GM04504 (cell line): ENCODE measurements around the gene JMJD8.

Experiments
- DNase-seq: peaks from one replicate; pipeline ENCODE4 v3.0.0-alpha.2; 2012; ENCODE audit warnings: low read depth

JMJD8 gene, protein sequence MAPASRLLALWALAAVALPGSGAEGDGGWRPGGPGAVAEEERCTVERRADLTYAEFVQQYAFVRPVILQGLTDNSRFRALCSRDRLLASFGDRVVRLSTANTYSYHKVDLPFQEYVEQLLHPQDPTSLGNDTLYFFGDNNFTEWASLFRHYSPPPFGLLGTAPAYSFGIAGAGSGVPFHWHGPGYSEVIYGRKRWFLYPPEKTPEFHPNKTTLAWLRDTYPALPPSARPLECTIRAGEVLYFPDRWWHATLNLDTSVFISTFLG

DNA sequence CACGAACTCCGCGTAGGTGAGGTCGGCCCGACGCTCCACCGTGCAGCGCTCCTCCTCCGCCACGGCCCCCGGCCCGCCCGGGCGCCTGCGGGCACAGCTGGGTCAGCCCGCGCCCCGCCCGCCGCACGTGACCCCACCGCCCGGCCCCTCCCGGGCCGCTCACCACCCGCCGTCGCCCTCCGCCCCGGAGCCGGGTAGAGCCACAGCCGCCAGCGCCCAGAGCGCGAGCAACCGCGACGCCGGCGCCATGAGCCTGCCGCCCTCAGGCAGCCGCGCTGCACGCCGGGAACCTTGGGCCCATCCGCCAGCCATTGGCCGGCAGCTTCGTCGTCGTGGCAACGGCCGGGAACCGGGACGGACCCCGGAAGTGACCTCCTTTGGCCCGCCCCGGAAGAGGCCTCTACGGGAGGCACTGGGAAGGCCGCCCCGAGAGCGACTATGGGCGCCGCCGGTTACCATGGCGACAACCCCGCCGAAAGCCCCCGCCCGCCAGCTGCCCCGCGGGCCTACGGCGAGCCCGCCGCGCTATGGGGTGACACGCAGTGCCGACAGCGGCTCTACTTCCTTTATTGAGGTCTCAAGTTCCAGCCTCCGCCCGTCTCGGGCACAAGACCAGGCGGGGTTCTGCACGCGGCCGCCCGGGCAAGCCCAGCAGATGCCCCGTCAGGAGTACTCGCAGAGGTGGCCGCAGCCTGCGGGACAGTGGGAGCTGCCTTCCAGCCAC is at the start of gene JMJD8:
JMJD8 (minus strand) TSS at position 264 of the 724 bp plus-strand sequence; CDS start at position 249, 15 bp downstream.
- DNase-seq: peak; percentile 87

DNA sequence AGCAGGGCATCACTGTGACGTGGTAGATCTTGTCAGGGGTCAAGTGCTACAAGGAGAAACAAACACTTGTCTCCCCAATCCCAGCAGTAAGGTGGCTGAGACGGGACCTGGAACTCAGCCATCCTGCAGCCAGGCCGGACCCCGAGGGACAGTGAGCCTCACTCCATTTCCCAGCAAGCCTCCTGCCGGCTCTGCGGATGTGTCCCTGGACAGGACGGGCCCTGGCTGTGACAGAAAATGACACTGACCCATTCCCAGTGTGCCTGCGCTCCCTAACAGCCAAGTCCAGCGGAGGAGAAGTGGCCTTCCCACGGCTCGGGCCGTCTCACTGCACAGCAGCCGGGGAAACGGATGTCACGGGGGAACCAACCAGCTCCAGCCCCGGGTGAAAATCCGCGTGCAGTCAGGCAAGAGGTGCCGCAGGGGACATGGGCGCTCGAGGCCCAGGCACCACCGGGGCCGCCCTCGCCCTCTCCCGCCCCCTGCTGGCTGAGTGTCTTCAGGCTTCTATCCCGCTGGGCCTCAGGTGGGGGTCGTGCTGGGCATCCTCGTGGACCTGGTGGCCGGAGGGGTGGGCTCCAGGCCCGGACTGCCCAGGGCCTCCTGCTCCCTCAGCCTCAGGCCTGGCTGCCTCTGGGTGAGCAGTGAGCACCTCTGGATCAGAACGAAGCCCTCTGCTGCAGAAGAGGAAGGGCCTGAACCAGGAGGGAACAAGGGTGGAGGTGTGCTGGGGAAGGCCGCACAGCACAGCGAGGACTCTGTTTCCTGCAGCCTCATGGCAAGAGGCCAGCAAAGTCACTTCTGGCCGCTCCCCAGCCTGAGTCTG is 49.5 kb upstream of the JMJD8 start:
- no peak for DNase-seq

DNA sequence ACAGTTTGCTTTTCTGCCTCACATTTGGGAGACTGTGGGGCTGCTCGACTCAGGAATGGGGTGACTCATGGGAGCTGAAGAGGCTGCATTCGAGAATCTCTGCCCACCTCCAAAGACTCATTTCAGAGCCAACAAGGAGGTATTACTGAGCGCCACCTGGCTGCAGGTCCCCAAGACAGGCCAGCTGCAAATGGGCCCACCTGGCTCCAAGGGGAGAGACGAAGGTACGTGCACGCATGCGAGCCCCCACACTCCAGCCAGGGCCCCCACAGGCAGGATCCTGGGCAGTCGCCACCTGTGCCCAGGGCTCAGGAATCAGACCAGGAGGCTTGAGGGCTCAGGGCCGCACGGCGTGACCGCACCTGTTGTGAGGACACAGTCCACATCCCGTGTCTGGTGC is 48.8 kb upstream of the JMJD8 start:
- DNase-seq: no peak

DNA sequence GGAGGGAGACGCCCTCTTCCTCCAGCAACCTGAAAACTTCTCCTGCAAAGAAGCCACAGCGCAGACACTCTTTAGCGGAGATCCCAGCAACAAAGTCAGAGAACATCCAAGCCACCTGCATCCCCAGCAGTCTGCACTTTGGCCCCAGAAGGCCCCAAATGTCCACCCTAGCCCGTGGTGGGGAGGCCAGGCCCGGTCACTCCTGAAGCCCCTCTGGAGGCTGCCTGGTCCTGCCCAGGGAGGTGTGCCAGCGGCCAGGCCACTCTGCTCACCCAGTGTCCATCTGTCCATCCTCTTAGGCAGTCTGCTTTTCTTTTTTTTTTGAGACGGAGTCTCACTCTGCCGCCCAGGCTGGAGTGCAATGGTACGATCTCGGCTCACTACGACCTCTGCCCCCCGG is 48.2 kb upstream of the JMJD8 start:
- no peak for DNase-seq

DNA sequence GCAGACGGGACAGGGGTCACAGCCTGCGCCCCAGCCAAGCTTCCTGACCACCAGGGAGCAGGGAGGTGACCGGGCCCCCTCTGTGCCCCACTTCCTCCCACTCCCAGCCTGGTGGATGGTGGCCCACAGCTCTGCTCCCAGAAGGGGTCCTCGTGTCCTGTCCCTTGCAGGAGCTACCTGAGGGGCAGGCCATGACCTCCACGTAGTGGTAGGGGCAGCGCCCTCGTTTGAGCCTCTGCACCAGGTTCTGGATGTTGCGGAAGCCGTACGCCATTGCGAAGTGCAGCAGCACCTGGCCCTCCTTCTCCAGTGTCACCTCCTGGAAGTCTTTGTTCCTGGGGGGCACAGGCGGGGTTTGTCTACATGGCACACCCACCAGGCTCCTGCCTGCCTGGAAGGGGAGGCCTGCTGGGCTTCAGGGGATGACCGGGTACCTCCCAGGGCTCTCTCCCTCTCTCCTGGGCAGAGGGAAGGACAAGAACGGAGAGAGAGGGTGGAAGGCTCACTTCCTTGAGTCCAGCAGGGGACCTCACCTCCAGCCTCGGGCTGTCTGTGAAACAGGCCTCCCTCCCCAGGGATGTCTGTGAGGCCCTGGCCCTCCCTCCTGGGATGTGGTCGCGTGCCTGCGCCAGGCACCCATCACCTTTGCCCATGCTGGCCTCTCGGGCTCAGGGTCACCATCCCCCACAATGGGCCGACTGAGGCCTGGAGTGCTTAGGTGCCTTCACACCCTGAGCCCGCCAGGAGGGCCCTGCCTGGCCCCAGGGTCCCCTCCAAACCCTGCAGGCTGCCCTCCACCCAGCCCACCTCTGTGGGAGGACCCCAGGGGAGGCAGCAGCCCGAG is 46.8 kb upstream of the JMJD8 start:
- DNase-seq: no peak

DNA sequence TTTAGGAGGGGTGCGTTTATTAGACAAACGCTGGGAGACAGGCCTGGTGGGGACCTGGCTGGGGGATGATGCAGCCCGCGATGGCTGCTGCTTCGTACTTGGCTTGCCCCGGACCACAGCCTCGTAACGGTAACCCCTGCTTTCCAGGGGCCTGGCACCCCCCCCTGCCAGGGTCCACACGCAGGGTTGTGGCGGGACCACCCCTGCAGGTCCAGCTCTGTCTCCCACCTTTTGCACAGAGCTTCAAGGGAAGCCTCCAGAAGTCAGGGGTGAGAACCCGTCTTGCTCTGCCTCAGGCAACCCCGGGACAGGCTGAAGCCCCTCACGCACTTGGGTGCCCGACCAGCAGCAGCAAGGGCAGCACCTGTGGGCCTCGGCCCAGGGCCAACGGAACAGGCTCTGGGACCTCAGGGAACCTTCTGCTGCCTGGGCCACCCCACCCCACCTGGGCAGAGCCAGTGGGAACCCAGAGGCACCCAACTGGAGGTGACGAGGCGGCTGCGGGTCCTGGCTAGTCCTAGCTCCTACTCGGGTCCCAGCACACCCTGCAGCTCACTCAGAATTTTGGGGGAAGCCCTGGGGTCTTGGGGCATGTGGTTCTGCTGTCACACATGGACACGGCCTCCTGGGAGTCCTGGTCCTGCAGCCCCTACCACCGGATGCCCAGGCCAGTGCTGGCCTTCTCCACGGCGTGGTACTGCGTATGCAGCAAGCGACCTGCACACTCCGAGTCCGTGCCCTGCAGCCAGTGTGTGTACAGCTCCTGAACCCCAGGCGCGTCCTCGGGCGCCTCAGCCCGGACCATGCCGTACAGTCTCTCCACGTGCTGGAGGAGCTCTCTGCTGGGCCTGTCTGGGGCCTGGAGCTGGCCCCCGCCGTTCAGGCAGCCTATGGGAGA is 45.9 kb upstream of the JMJD8 start:
- no peak for DNase-seq

DNA sequence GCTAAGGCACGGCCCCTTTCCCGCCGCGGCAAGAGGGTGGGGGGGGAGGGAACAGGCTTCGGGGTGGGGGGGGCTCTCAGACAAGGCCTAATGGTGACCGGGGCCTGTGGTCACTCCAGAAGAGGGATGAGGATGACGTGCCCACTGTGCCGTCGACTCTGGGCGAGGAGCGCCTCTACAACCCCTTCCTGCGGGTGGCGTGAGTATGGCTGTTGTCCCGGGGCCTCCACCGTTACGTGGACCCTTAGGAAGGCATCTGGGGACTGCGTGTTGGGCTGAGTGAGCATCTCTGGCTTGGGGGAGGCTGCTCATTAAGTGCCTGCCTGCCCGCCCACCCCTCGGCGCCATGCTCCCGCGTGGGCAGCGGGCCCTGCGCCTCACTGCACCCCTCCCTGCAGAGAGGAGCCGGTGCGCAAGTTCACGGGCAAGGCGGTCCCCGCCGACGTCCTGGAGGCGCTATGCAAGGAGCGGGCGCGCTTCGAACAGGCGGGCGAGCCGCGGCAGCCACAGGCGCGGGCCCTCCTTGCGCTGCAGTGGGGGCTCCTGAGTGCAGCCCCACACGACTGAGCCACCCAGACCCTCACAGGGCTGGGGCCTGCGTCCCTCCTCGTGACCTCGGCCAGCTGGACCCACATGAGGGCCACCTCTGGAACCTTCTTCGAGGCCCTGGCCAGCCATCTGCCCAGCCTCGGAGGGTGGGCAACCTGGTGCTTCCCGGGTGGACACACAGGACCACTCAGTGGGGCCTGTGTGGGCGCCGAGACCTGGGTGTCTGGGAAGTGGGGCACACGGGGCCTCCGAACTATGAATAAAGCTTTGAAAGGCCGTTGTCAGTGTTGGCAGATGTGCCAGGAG is 45.0 kb upstream of the JMJD8 start:
- DNase-seq: no peak

DNA sequence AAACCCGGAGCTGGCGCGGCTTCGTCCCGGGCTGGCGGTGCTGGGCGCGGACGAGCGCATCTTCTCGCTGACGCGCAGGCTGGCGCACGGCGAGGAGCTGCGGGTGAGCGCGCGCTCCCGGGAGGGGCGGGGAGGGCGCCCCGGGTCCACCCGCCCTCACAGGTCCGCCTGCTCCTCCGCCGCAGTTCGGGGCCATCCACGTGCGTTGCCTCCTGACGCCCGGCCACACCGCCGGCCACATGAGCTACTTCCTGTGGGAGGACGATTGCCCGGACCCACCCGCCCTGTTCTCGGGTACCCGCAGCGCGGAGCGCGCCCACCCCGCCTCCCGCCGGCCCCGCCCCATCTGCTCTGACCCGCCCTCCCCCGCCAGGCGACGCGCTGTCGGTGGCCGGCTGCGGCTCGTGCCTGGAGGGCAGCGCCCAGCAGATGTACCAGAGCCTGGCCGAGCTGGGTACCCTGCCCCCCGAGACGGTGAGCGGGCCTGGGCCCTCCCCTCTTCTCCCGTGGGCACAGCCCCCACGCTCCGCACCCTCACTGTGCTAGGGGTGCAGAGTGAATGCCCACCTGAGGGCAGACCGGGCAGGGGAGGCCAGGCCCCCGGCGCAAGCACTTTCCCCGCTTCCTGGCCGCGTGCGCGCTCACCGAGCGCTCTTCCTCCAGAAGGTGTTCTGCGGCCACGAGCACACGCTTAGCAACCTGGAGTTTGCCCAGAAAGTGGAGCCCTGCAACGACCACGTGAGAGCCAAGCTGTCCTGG is 44.2 kb upstream of the JMJD8 start:
- no peak for DNase-seq

DNA sequence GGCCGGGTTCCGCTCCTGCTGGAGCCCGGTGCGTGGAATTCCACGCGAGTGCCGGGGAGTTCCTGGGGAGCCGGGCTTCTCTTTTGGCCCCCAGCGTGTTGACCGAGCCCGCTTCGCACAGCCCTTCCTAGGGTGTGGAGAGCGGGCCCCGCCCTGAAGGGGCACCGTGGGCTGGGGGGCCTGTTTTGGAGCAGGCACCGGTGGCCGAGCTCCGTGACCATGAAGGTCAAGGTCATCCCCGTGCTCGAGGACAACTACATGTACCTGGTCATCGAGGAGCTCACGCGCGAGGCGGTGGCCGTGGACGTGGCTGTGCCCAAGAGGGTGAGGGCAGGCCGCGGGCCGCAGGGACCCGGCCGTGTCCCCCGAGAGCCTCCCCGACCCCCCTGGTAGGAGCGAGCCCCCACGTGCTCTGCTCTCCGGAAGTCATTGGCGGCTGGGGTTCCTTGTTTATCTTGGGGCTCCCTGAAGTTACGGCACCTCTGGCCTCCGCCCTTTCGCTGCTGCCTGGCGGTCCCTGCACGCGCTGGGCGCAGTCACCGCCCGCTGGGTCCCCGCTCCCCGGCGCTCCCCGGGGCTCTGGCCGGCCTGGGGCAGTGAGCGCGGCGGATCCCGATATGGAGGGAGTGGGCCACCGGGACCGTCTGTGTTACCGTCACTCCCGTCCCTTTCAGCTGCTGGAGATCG is 43.3 kb upstream of the JMJD8 start:
- no peak for DNase-seq

DNA sequence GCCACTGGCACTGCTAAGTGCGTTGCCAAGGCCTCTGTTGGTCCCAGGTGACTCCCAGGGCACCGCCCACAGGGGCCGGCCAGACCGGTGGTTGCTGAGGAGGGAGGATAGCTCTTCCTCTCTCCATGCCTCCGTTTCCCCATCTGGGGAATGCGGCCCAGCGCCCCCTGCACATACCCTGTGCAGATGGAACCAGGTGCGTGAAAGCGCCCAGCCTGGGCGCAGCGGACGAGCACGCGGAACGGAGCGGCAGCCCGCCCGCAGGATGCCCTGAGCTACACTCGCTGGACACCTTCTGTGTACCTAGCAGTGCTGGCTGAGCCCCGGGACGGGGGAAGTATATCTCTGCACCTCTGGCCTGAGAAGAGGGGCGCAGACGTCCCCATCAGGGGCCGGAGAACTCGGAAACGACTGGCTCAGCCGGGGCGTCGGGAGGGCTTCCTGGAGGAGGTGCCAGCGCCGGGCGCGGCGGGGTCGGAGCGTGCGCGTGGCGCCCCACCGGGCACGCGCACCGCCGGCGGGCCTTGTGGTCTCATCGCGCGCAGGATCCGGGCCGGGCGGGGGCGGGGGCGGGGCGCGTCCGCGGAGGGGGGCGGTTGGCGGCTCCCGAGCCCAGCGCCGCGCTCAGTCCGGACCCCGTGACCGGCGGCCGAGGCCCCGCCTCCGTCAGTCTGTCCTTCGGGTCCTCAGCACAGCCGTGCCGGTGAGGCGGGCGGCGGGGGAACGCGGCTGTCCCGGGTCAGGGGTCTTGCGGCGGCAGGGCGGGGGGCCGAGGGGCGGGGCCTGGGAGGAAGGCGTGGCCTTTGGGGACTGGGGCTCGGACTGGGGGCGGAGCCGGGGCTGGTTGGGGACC is 42.5 kb upstream of the JMJD8 start, which contains the start of the genes CCDC78 and HAGHL:
CCDC78 (minus strand) TSS at position 6 of the 853 bp plus-strand sequence. CDS start 76 bp downstream, outside the sequence.
HAGHL (plus strand) TSS at position 669 of the 853 bp plus-strand sequence. CDS start 404 bp downstream, outside the sequence.
- DNase-seq: no peak

DNA sequence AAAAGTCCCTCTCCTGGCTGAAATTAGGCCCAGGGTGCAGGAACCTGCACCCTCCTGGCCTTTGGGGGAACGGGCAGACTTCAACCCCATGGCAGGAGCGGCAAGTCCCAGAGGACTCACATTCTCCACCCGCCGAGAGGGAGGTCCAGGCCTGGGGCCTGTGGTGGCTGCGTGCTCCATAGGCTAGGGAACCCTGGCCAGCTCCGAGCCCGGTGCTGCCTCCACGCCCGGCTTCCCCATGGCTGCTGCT is 42.0 kb upstream of the JMJD8 start:
- DNase-seq: no peak

DNA sequence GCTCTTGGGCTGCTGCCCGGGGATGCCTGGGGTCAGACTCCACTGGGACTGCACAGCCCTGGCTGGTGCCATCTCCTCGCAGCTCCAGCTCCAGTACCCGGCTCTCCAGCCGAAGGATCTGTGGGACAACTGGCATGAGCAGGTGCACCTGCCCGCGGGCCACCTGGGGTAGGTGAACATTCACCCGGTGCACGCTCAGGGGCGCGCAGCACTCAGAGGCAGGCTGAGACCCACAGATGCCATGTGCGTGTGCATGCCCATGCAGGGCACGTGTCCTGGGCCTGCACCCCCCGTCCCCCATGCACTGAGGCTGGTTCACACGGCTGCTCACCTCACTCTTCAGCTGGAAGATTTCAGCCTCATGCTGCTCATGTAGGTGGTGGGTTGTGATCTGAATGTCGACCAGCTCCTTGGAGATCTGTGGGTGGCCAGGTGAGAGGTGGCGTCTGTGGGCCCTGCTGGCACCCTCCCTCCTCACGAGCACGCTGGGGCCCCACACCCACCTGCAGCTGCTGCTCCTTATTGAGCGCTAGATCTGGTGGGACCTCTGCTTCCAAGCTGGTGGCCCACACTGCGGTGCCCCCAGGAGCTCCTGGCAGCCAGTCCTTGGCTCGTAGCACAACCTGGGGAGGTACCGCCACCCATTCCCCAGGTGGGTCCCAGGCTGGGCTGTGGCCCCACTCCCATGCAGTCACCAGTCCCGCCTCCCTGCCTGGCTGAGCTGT is 41.5 kb upstream of the JMJD8 start:
- DNase-seq: no peak

DNA sequence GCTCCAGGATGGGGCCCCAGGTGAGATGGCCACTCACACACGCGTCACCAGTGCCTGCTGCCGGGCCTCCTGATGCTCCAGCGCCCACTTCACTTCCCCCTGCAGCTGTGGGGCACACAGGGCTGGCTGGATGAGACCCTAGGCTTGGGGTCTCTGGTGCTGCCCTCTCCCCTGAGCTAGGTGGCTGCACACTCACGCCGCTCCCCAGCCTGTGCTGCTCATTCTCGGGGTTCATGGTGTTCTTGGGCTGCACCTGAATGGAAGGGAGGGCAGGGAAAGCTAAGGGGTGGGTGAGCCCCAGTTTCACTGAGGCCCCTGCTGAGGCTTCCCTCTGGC is 40.9 kb upstream of the JMJD8 start:
- no peak for DNase-seq

DNA sequence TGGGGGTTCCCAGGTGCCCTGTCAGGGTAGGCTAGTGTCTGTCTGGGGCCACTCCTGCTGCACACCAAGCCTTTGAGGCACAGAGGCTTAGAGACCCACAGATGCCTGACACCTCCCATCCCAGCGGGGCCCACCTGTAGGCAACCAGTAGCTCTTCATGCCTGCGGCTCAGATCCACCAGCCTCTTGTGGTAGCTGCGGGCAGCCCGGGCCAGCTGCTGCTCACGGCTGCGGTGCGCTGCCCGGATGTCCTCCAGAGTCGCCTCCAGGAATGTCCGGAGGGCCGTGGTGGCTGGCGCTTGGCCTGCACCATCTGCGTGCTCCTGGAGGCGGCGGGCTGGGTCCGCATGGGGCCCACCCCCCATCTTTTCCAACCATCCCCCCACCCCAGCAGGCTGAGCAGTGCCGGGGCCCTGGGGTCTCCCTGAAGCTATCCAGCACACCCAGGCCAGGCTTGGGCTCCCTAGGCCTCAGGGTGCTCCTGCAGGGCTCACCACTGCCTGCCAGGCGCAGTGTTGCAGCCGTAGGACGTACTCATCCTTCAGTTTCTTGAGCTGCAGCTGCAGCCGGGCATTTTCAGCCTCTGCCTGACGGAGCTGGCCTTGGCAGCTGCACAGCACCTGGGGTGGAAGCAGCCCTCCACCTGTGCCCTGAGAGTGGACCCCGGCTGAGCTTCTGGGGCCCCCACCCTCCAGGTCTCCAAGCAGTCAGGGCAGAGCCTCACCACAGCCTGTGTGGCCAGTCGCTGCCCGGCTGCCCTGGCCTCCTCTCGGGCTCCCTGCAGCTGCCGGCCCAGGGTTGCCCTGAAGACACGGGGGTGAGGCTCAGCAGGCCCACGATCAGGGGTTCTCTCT is 40.3 kb upstream of the JMJD8 start:
- no peak for DNase-seq

DNA sequence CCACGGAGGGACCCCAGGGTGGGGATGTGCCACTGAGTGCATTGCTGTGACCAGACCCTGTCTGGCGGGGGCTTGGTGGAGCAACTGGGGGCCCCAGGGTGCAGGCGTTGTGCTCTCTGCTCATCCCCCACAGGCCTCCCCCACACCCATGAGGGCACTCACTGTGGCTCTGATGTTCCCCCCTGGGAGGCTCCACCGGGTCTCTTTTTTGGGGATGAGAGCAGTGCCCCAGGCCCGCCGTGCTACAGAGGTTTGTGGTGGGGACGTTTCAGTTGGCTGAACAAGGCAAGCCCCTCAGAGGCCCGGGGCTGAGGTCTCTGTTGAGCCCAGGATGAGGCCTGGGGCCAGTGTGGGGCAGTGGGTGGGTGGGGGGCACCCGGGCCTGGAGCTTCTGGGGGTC is 39.6 kb upstream of the JMJD8 start:
- DNase-seq: no peak
